Measurements from ENCODE around the gene PLTP.
"Not testable (repeated sequence)": the region's sequence is repeated elsewhere in the genome, so short reads cannot be mapped to it uniquely, and the experiment has no call there.

Gene PLTP

GRCh38 chr20:45911486-45912343, at the start of gene PLTP:
Gene PLTP (minus strand): TSS chr20:45912155. CDS start chr20:45911452, 703 bp downstream.
- no peak for DNase-seq

- no peak for DNase-seq
These were observed 48.1 kb upstream of the PLTP start for GRCh38 chr20:45959956-45960630.

GRCh38 chr20:45959126-45959525, 47.2 kb upstream of the PLTP start:
- no peak for DNase-seq

GRCh38 chr20:45958593-45958992, 46.6 kb upstream of the PLTP start:
- DNase-seq, result no peak

- no peak for DNase-seq
These were observed 45.3 kb upstream of the PLTP start for GRCh38 chr20:45957021-45957941.

- DNase-seq, result not testable (repeated sequence)
These were observed 44.4 kb upstream of the PLTP start for GRCh38 chr20:45956326-45956725.

GRCh38 chr20:45953672-45954071, 41.7 kb upstream of the PLTP start:
- no peak for DNase-seq

GRCh38 chr20:45952861-45953260, 40.9 kb upstream of the PLTP start:
- no peak for DNase-seq

GRCh38 chr20:45951925-45952834, 40.2 kb upstream of the PLTP start:
- DNase-seq, result no peak

GRCh38 chr20:45950330-45950646, 38.3 kb upstream of the PLTP start:
- no peak for DNase-seq

GRCh38 chr20:45949542-45950329, 37.8 kb upstream of the PLTP start:
- no peak for DNase-seq

GRCh38 chr20:45948742-45949541, 37.0 kb upstream of the PLTP start:
- DNase-seq, result no peak

- no peak for DNase-seq
These were observed 36.3 kb upstream of the PLTP start for GRCh38 chr20:45948261-45948733.

- DNase-seq, result no peak
These were observed 35.3 kb upstream of the PLTP start for GRCh38 chr20:45947110-45947866.

- DNase-seq, result no peak
These were observed 34.4 kb upstream of the PLTP start for GRCh38 chr20:45946149-45946970.

- no peak for DNase-seq
These were observed 33.8 kb upstream of the PLTP start for GRCh38 chr20:45945678-45946148.

GRCh38 chr20:45944965-45945677, 33.2 kb upstream of the PLTP start:
- no peak for DNase-seq

Data from NCI-H1417 treated with DMSO at 0.1 percent for 48 hours (cell line).